ENCODE measurements around the gene HAP1.

The HAP1 gene

DNA sequence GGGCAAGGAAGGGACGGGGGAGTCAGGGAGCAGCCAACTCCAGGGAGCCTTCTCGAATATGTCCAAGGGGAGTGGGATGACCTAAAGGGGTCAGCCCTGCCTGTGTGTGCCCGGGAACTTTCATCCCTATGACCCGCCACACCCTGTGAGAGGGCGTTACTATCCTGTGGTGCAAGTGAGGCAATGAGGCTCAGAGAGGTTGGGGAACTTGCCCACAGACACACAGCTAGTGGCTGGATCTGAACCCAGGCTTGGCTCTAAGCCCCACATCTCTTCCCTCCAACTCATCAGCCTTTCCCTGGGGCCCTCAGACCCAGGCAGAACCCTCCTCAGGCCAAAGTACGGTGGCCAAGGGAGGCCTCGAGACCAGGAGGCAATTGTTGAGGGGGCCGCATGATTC, 28.9 kb upstream of the HAP1 start:
- no peak for DNase-seq (ENCODE audit: low read depth in 2 of 2)

DNA sequence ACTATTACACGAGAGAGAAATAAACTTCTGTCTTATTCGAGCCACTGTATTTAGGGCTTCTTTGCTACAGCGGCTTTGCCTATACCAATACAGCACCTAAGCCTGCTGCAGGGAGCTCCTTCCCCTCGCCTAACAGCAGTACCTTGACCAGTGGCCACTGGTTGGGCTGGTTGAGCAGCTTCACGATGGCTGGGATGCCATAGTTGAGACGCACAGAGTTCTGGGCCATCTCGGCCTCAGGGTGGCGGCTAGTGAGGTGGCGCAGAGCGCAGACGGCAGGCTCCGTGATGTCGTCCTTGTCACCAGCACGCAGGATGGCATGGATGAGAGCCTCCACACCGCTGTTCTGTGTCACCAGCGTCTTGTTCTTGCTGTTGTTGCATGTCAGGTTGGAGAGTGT, 28.4 kb upstream of the HAP1 start:
- no peak for DNase-seq (ENCODE audit: low read depth in 2 of 2)

DNA sequence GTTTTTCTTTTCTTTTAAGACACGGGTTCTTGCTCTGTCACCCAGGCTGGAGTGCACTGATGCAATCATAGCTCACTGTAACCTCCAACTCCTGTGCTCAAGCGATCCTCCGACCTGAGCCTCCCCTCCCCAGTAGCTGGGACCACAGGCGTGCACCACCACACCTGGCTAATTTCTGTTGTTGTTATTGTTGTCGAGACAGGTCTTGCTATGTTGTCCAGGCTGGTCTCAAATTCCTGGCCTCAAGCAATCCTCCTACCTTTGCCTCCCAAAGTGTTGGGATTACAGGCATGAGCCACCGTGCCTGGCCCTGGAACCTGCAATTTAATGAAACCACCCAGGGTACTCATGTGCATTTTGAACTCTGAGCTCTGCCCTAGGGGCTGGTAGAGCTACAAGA, 27.9 kb upstream of the HAP1 start:
- no peak for DNase-seq (ENCODE audit: low read depth in 2 of 2)

DNA sequence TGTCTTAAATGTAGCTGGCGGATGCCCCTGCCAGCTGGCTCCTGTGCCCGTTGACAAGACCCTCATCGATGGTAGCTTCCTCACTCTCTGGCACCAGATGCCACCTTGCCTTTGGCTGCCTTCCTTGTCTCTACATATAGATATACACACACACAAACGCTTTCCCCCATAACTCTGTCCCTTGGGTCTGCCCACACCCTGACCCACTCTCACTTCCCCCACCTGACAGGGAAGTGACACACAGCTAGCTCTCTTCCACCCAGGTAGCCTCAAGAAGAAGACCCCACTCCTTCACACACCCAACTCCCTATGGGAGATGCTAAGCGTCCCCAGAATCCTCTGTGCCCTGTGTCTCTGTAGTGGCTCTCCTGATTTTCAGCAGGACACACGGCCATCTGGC, 26.4 kb upstream of the HAP1 start:
- DNase-seq (ENCODE audit: low read depth in 2 of 2): no peak

DNA sequence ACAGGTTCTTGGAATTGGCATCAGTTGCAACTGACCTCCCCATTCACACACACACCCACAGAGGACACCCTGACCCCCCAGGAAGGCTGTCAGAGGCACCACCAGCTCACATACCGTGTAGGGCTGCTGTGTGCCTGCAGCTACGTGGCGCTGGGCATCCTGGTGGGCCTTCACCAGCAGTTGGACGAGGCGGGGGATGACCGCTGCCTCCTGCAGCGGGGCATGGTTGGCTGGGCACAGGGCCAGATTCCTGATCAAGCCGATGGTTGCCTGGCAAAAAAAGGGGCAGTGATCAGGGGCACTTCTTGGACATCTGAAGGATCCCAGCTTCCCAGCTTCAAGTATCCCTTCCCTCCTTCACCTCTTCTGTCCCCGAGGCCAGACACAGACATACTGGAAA, 24.2 kb upstream of the HAP1 start:
- no peak for DNase-seq (ENCODE audit: low read depth in 2 of 2)

DNA sequence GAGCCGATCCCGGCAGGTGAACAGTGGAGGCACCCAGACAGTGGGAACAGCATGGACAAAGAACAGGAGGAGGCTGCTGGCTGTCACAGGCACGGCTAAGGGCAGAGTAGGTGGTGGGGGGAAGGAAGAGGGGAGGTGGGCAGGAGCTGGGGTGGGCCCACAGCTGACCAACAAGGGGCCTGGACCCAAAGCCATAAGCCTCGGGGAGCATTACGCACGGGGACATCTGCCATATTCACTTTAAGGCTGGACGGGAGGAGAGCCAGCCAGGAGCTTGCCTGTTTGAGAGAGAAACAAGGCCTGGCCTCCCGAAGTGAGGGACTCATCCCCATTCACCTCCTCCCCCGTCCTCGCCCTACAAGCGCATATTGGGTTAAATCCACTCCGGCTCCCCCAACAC, 19.6 kb upstream of the HAP1 start:
- DNase-seq (ENCODE audit: low read depth in 2 of 2): no peak

DNA sequence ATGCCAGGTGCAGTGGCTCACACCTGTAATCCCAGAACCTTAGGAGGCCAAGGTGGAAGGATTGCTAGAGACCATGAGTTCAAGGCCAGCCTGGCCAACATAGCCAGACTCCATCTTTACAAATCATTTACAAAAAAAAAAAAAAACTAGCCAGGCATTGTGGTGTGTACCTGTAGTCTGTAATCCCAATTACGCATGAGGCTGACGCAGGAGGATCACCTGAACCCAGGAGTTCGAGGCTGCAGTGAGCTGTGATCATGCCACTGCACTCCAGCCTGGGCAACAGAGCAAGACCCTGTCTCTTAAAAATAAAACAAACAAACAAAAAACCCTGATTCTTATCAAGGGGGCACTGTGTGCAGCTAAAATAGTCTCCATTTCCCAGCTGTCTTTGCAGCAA, 16.8 kb upstream of the HAP1 start:
- DNase-seq (ENCODE audit: low read depth in 2 of 2): no peak

DNA sequence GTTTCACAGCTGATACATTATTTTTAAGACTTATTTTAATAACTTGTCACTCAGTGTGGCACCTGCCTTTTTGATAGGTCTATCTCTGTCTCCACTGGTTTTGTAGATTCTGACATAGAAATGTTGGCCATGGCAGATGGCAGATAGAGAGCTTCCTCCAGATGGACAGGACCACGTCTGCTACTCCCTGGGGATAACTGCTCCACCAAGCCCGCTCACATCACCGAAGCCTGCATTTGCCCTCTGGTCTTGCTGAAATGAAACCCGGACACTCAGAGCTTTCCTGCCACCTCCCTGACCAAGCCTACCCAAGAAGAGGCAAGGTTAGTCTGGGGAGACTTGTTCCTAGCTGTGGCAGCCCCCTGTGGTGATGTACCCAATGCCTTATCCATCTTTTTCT, 16.4 kb upstream of the HAP1 start:
- DNase-seq (ENCODE audit: low read depth in 2 of 2): no peak

DNA sequence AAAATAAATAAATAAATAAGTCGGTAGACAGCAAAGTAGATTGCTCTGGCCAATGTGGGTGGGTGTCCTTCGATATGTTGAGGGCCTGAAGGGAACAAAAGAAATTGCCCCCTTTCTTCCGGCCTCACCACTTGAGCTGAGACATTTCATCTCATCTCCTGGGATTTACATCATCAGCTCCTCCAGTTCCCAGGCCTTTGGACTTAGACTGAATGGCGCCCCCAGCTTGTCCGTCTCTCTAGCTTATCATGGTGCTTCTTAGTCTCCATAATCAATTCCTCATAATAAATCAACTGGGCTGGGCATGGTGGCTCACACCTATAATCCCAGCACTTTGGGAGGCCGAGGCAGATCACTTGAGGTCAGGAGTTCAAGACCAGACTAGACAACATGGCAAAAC, 13.8 kb upstream of the HAP1 start:
- no peak for DNase-seq (ENCODE audit: low read depth in 2 of 2)

DNA sequence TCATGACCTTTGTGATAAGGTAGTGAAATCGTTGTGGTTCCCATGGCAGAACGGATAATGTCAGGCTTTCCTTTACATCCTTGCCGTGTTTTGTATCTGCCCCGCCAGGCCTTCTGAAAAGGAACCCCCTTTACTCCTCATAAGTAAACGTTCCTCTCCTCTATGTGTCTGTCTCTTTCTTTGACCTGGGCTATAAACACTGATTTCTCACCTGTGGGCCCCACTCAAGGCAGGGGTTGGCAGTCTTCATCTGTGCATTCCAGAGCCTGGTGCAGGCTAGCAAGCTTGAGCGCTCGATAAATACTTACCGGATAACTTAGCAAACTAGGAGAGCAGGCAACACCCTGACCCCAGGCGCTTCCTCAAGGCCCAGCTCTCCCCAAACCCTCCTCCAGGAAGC, 7.3 kb upstream of the HAP1 start:
- no peak for DNase-seq (ENCODE audit: low read depth in 2 of 2)

DNA sequence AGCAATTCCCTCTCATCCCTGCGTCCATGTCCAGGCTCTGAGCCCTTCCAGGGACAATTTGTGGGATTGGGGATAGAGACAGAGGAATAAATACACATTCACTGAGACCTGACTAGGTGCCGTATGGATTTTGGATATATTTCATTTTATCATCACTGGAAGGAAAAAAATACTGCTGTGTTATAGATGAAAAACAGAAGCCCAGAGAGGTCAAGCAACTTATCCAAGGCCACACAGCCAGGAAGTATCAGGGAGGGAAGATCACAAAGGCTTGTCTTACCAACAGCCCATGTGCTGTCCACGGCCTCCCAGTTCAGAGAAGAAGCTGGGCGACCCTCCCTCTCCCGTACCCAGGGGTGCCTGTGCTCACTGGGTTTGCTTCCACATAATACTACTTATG, 6.1 kb upstream of the HAP1 start:
- DNase-seq (ENCODE audit: low read depth in 2 of 2): no peak

DNA sequence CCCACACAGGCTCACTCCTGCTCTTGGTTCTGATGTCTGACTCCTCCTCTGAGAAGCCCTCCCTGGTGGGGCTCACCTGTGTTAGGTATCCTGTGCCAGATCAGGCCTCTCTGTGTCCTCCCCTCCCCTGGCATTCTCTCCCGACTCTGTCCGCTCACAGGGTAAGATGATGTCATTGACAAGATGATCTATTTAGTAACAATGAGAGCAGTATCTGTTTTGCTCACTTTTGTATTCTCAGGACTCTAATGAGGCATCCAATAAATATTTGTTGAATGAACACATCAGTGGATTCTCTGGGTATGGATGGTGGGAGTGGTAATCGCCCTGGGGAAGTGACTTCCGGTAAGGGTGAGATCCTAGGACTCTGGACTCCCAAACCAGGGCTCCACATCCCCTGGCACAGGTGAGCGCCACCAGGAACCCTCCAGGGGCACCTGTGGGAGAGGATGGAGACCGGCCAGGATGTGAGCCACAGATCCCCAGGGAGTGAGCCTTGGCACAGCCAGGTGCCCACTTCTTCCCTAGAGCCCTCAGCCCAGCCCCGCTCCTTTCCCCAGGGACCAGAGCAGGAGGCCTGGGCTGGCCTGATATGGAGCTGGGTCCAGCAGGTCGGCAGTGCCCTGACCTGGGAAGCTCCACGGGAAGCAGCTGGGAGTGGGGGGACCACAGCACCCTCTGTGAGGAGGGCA, 5.4 kb upstream of the HAP1 start:
- DNase-seq (ENCODE audit: low read depth in 2 of 2): no peak

DNA sequence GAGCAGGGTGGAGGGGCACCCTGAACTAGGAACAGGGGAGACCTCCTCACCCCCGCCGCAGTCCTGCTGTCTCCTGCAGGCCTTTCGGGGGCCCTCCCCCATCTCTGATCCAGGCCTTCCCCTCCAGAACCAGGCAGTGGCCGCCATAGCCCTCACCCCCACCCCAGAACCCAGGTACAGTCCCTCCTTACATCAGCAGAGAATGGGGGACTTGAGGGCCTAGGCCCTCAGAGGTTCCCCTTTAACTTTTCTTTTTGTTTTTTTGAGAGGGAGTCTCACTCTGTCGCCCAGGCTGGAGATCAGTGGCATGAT, 4.3 kb upstream of the HAP1 start:
- DNase-seq (ENCODE audit: low read depth in 2 of 2): no peak

DNA sequence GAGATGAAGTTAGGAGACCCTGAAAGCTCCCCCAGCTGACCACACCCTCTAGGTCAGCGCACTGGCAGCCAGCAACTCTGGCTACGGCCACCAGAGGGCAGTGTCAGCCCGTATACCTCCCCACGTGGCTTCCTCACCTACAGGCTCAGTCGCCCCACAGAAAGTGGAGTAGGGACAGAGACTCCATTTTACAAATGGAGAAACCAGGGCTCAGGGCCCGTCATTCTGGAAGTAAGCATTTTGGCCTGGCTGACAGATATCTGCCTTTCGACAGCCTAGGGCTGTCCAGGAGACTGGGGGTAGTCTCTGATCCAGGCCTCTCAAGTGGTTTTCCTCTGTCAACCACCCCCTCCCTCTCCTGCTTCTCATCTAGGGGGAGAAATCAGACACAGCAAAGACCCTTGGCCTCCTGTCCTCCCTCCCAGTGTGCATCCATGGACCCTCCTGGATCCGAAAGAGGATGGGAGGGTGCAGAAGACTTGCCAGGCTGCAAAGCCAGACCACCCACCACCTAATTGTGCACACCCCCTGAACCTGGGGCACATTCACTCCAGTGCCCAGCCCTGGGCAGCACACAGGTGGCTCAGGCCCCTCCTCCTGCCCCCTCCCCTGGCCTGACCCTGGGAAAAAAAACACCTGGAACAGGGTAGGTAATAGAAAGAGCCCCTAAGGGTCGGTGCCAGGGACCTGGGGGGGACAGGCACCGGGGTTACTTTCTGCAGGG, 3.8 kb upstream of the HAP1 start:
- DNase-seq (ENCODE audit: low read depth in 2 of 2): peak; percentile 49 to 50

DNA sequence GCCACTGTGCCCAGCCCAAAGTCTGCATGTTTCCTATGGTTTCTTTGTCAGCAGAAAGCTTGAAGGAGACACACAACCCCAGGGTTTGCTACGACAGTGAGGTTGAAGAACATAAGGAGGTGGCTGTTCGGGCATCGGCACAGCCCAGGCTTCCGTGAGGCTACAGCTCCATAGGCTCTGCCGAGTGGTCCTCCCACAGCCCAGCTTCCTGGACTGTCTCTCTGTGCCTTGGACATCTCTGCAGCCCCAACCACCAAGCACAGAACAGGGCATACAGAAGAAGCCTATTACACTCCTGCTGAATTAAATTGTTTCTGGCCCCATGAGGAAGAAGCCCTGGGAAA, 3.2 kb upstream of the HAP1 start:
- DNase-seq (ENCODE audit: low read depth in 2 of 2): no peak

DNA sequence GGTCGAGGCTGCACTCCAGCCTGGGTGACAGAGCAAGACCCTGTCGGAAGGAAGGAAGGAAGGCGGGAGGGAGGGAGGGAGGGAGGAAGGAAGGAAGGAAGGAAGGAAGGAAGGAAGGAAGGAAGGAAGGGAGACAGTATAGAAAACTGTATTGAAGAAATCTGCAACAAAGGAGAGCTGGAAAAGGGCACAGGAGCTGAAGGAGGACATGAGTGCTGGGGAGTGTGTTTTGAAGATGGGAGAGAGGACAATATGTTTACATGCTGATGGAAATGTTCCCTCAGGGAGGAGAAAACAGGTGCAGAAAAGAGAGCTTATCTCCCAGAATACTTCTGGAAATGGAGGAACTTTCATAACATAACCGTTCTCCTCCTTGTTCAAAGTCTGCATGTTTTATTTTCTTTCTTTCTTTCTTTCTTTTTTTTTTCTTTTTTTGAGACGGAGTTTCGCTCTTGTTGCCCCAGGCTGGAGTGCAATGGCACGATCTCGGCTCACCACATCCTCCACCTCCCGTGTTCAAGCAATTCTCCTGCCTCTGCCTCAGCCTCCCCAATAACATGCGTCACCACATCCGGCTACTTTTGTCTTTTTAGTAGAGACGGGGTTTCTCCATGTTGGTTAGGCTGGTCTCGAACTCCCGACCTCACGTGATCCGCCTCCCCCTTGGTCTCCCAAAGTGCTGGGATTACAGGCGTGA, 2.7 kb upstream of the HAP1 start:
- DNase-seq (ENCODE audit: low read depth in 2 of 2): no peak

DNA sequence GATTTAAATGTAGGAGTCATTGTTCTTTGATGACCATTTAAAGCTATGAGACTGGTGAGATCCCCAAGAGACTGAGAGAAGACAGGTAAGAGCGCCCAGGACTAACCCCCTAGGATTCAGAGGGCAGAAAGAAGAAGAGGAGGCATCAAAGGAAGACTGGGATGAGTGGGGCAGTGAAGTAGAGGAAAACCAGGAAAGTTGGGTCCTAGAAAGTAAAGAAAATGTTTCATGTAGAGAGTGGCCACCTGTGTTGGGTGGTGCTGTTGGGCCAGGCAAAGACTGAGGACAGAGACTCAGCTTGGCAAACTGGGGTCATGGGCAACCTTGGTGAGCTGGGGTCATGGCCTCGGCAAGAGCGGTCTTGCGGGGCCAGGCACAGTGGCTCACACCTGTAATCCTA, 1.3 kb upstream of the HAP1 start:
- DNase-seq (ENCODE audit: low read depth in 2 of 2): no peak

DNA sequence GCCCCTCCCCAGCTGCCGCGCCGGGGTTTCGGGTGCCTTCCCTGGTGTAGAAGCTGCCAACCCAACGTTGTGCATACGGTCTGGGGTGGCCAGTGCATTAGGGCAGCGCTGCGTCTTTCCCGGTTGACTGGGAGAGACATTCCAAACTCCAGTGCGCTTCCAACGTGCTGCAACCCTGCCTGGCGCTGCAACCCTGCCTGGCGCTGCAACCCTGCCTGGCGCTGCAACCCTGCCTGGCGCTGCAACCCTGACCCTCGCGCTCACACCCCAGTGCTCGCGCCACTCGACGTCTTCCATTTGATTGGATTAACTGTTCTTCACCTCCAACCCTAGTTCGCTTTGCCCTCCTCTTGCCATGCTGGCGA, 488 bp upstream of the HAP1 start:
- DNase-seq (ENCODE audit: low read depth in 2 of 2): no peak

DNA sequence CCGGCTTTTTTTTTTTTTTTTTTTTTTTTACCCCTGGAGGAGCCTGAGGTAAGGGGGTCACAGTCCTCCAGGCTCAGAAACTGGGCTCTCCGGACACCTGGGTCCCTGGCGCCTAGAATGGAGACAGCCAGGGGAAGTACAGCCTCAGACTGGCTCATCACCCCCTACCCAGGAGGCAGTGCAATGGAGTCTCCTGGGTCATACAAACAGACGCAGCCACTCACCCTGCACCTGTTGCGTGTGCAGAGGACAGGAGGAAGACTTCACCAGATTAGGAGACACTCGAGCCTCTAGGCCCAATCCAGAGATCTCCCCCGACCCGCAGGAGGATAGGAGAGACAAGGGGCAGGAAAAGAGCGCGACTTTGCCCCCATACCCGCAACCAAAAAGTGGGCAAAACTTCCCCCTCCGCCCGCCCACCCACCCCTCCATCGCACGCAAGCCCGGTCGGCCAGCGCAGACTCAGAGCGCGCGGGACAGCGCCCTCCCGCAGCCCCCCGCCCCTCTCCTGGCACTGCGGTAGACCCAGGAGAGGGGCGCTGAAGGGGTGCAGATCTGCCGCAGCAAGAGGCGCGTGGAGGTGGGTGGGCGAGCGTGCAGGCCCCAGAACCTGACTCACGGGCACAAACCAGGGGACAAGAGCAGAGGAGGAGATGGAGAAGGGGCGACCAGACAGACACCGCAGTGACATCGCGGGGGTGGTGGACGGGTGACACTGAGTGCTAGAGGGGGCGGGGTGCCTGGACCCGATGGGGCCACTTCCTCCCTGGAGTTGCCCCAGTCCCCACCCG, 900 bp downstream of the HAP1 start:
- no peak for DNase-seq (ENCODE audit: low read depth in 2 of 2)

DNA sequence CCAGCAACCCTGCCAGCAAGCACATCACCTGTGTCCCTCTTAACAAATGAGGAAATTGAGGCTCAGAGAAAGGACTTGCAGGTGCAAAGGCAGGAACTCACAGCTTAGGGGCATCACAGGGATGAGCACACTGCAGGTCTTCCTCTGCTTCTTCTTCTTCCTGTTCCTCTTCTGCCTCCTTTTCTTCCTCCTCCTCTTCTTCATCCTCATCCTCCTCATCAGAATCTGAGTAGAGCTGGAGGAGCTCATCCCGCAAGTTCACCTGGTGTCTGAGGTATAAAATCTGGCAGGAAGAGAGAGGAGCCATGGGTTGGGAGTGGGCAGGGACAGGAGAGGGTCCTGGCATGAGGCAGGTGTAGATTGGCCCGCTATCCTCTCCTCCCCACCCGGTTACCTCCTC, 2.6 kb downstream of the HAP1 start:
- no peak for DNase-seq (ENCODE audit: low read depth in 2 of 2)

DNA sequence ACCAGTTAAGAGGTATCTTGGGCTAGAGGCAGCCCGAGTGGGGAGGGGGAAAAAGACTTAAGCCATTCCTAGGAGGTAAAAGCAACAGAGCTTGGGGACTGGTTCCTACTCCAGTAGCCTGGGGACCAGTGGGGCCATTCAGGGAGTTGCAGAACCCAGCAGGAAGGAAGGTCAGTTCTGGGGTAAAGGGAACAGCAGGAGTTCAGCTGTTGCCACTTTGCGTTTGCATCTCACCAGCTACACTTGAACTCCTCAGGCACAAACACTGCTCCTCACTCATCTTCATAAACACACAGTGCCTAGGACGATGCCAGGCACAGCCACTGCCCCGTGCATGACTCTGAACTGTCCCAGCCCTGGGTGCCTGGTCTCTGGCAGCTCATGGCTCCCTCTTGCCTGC, 4.0 kb downstream of the HAP1 start:
- DNase-seq (ENCODE audit: low read depth in 2 of 2): no peak

DNA sequence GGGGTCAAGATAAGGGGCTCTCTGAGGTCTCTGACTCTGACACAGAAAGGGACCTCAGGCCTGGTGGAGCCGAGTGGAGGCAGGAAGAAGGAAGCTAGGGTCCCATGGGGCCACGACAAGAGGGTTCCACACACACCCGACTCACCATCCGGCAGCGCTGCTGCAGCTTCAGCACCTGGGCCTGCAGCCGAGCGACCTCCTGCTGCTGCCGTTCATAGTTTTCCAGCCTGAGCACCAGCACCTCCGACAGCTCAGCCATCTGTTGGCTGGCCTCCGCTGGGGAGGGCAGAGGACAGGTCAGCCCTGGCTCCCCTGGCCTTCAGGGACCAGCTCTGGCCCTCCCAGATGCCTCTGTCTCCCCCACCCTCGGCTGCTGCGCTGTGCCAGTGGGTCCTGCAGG, 6.4 kb downstream of the HAP1 start:
- DNase-seq (ENCODE audit: low read depth in 2 of 2): no peak

DNA sequence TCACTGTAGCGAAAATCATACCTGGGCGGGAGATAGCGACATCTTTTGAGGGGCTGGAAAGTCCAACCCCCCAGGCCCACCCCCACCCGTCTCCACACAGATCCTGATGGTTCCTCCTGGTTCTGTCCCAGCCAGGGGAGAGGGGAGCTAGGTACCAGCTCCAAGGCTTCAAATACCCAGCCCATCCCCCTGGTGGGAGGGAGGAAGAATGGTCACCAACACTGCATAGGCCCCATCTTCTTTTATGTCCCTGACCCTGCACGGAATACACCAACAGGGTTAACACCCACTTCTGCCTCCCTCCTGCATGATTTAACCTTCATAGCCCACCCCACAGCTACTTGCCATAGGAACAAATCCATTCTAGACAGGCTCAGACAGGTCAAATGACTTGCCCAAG, 9.3 kb downstream of the HAP1 start:
- DNase-seq (ENCODE audit: low read depth in 2 of 2): no peak

Data from stimulated activated CD8-positive, alpha-beta memory T cell treated with anti-CD3 and anti-CD28 coated beads, Interleukin-15, amount 100 ng/mL, for 4 hours (primary cell).